Endodermal cell (in vitro differentiated cells): ENCODE data around the gene IGF2BP3. TPM values are rescaled to one million over a fixed set of nuclear protein-coding genes. Genes with fewer than 3 reads are reported as not detected.

Experiments
- DNase-seq: peaks from one replicate; pipeline ENCODE4 v3.0.0-alpha.2; 2017
- H3K27ac ChIP-seq: 2 replicates; pipeline ENCODE4 v1.5.1; 2013; ENCODE audit warnings: mild to moderate bottlenecking, low read depth, low read length, moderate library complexity
- H3K27me3 ChIP-seq: 2 replicates; pipeline ENCODE4 v1.6.1; 2013; ENCODE audit warnings: mild to moderate bottlenecking, low read length, moderate library complexity; ENCODE audit not compliant: insufficient read depth, control insufficient read depth, poor library complexity, severe bottlenecking
- H3K36me3 ChIP-seq: 2 replicates; pipeline ENCODE4 v1.7.0; 2013; ENCODE audit warnings: mild to moderate bottlenecking, low read length, moderate library complexity; ENCODE audit not compliant: control insufficient read depth, insufficient read depth
- H3K4me1 ChIP-seq: one replicate; pipeline ENCODE4 v1.7.0; 2013; ENCODE audit warnings: low read length; ENCODE audit not compliant: control insufficient read depth, insufficient read depth
- H3K4me3 ChIP-seq: 2 replicates; pipeline ENCODE4 v1.5.1; 2013; ENCODE audit warnings: mild to moderate bottlenecking, low read length, moderate library complexity
- H3K9ac ChIP-seq: 2 replicates; pipeline ENCODE4 v1.6.1; 2013; ENCODE audit warnings: mild to moderate bottlenecking, low read length, moderate library complexity; ENCODE audit not compliant: poor library complexity, severe bottlenecking; ENCODE audit errors: extremely low read depth
- H3K9me3 ChIP-seq: 2 replicates; pipeline ENCODE4 v1.6.1; 2013; ENCODE audit warnings: mild to moderate bottlenecking, low read length, moderate library complexity; ENCODE audit not compliant: control insufficient read depth
- H3K27ac Mint-ChIP-seq: 2 replicates; pipeline ENCODE4 v1.8.0; 2020; ENCODE audit warnings: mixed read lengths
- H3K27me3 Mint-ChIP-seq: 2 replicates; pipeline ENCODE4 v1.8.0; 2021; ENCODE audit warnings: mild to moderate bottlenecking, mixed read lengths; ENCODE audit not compliant: insufficient read depth
- H3K36me3 Mint-ChIP-seq: 2 replicates; pipeline ENCODE4 v1.8.0; 2020; ENCODE audit warnings: low read depth, mixed read lengths
- H3K4me1 Mint-ChIP-seq: 2 replicates; pipeline ENCODE4 v1.8.0; 2020; ENCODE audit warnings: mixed read lengths
- H3K4me3 Mint-ChIP-seq: 2 replicates; pipeline ENCODE4 v1.8.0; 2020; ENCODE audit warnings: mild to moderate bottlenecking, moderate library complexity, mixed read lengths
- H3K9me3 Mint-ChIP-seq: 2 replicates; pipeline ENCODE4 v1.8.0; 2020; ENCODE audit warnings: mild to moderate bottlenecking, mixed read lengths
- CTCF ChIP-seq: fragments of 200-600 bp; sonication (generic); conservative IDR thresholded peaks from 2 replicates; pipeline ENCODE4 v1.5.0; 2021; ENCODE audit warnings: antibody characterized with exemption, mild to moderate bottlenecking
- WGBS, 2 experiments: methylation state at CpG; one replicate each; pipeline versions ENCODE4 v1.1.5 to v1.1.7; 2013; ENCODE audit warnings: missing lambda C conversion rate in 2 of 2, mixed read lengths in 1 of 2; ENCODE audit not compliant: insufficient coverage in 1 of 2, insufficient read length in 1 of 2; 5-methylcytosine and 5-hydroxymethylcytosine counted together
- total RNA-seq, 2 donors: library from RNA; stranded (reverse); fragmentation: NEBNext Ultra II Directional in 1 of 2; extraction: Animal tissue kit (Norgen Biotek cat#: 25700) in 1 of 2; gene quantifications; 2 replicates in 1 of 2; 3 replicates in 1 of 2; pipeline ENCODE4 v1.2.1, GENCODE V29; 2021

The IGF2BP3 gene
- total RNA-seq, 2 donors from 2014 or later: 114 to 123 TPM

GRCh38 chr7:23430893-23431259 is 39.4 kb downstream of the IGF2BP3 start:
- no peak overlapping the region for H3K4me3 ChIP-seq
- TF ChIP-seq CTCF: no peak
- Mint-ChIP-seq H3K9me3 (no peaks in the 10 kb centered on the region), H3K4me1 (peaks cover 31% of the 10 kb centered on the region), H3K27me3 (no peaks in the 10 kb centered on the region), H3K4me3 (no peak overlapping the region), H3K27ac (peak overlapping the region; percentile 17), H3K36me3 (peaks cover 3% of the 10 kb centered on the region)
- peaks cover 5% of the 10 kb centered on the region for H3K36me3 ChIP-seq
- H3K27ac ChIP-seq: no peak overlapping the region
- peaks cover 2% of the 10 kb centered on the region for H3K4me1 ChIP-seq
- H3K27me3 ChIP-seq: no peaks in the 10 kb centered on the region
- H3K9me3 ChIP-seq: no peaks in the 10 kb centered on the region
- no peak overlapping the region for H3K9ac ChIP-seq
- no peak for DNase-seq
- 93 to 94% methylated on average over 3 to 4 of the region's 4 CpGs for WGBS, 2 experiments

GRCh38 chr7:23426876-23427275 is 43.4 kb downstream of the IGF2BP3 start:
- H3K36me3 Mint-ChIP-seq: peaks cover 3% of the 10 kb centered on the region
- peaks cover 29% of the 10 kb centered on the region for H3K4me1 Mint-ChIP-seq
- H3K9ac ChIP-seq: no peak overlapping the region
- H3K9me3 Mint-ChIP-seq: no peaks in the 10 kb centered on the region
- no peak for TF ChIP-seq CTCF
- H3K4me3 ChIP-seq: no peak overlapping the region
- no peak for DNase-seq
- H3K27ac ChIP-seq: no peak overlapping the region
- no peaks in the 10 kb centered on the region for H3K27me3 Mint-ChIP-seq
- H3K27ac Mint-ChIP-seq: no peak overlapping the region
- H3K9me3 ChIP-seq: no peaks in the 10 kb centered on the region
- WGBS, 2 experiments: 96 to 100% methylated on average over 1 to 3 of the region's 3 CpGs
- H3K4me3 Mint-ChIP-seq: no peak overlapping the region
- no peaks in the 10 kb centered on the region for H3K27me3 ChIP-seq
- peaks cover 4% of the 10 kb centered on the region for H3K36me3 ChIP-seq
- H3K4me1 ChIP-seq: peaks cover 2% of the 10 kb centered on the region

- 79 to 95% methylated on average over 10 of the region's 10 CpGs for whole genome bisulfite sequencing, 2 experiments
- no peak for TF ChIP-seq CTCF
- no peaks in the 10 kb centered on the region for H3K27me3 Mint-ChIP-seq
- peaks cover 32% of the 10 kb centered on the region for H3K4me1 Mint-ChIP-seq
- peak overlapping the region; percentile 20 for H3K27ac Mint-ChIP-seq
- H3K4me3 Mint-ChIP-seq: no peak overlapping the region
- H3K9ac ChIP-seq: no peak overlapping the region
- DNase-seq: no peak
- no peak overlapping the region for H3K4me3 ChIP-seq
- no peaks in the 10 kb centered on the region for H3K9me3 ChIP-seq
- H3K36me3 ChIP-seq: peaks cover 23% of the 10 kb centered on the region
- peaks cover 7% of the 10 kb centered on the region for H3K36me3 Mint-ChIP-seq
- H3K27ac ChIP-seq: no peak overlapping the region
- peaks cover 2% of the 10 kb centered on the region for H3K4me1 ChIP-seq
- no peaks in the 10 kb centered on the region for H3K27me3 ChIP-seq
- H3K9me3 Mint-ChIP-seq: no peaks in the 10 kb centered on the region
These were observed 47.4 kb downstream of the IGF2BP3 start for GRCh38 chr7:23422909-23423308.
